ENCODE measurements around the gene SDK1.

SDK1 gene

GRCh38 chr7:3300221-3300650, 816 bp upstream of the SDK1 start:
- H3K9me3 ChIP-seq (ENCODE audit: control insufficient read depth, low read length), result no peaks in the 10 kb centered on the region
- peak overlapping the region; percentile 99 for H3K4me2 ChIP-seq (ENCODE audit: low read length, poor library complexity, severe bottlenecking)
- H2BK120ac ChIP-seq (ENCODE audit: low read depth, low read length), result no peak overlapping the region
- no peak overlapping the region for H3K4ac ChIP-seq (ENCODE audit: low read depth in 1 of 2, low read length in 2 of 2)
- H3K9ac ChIP-seq (ENCODE audit: low read length), result peak overlapping the region; percentile 57
- no peak overlapping the region for H2AK5ac ChIP-seq (ENCODE audit: low read length, severe bottlenecking)
- no peaks in the 10 kb centered on the region for H3K36me3 ChIP-seq (ENCODE audit: control insufficient read depth in 1 of 2, insufficient read depth in 2 of 2, low read depth in 1 of 2, low read length in 2 of 2)
- H2AFZ ChIP-seq (ENCODE audit: low read depth, low read length), result no peak overlapping the region
- no peak overlapping the region for H3K14ac ChIP-seq (ENCODE audit: low read length in 2 of 2)
- H3K18ac ChIP-seq (ENCODE audit: low read depth in 1 of 2, low read length in 2 of 2), result peak overlapping the region in 1 of 2 experiments; percentile 80
- H3K23ac ChIP-seq (ENCODE audit: low read length in 2 of 2), result no peak overlapping the region
- H3K79me1 ChIP-seq (replicated peaks; ENCODE audit: low read length, poor library complexity, severe bottlenecking), result peaks cover 5% of the 10 kb centered on the region
- DNase-seq, result peak; percentile 67
- no peaks in the 10 kb centered on the region for H3K27me3 ChIP-seq (ENCODE audit: control insufficient read depth in 1 of 2, insufficient read depth in 1 of 2, low read length in 2 of 2)
- no peak overlapping the region for H3K27ac ChIP-seq (ENCODE audit: low read length, poor library complexity, severe bottlenecking)
- WGBS, result 5% methylated on average over 20 of the region's 20 CpGs
- H3K4me3 ChIP-seq (ENCODE audit: insufficient read depth in 1 of 2, low read depth in 1 of 2, low read length in 2 of 2), result peak overlapping the region; percentile 70 to 79
- H3K4me1 ChIP-seq (ENCODE audit: control insufficient read depth, insufficient read depth, low read depth, low read length), result peaks cover 8% of the 10 kb centered on the region
- no peak overlapping the region for H2BK12ac ChIP-seq (ENCODE audit: low read length in 2 of 2)
- H4K91ac ChIP-seq (ENCODE audit: low read length), result no peak overlapping the region
- no peak overlapping the region for H4K8ac ChIP-seq (ENCODE audit: low read length)
- peak overlapping the region; percentile 57 for H2BK15ac ChIP-seq (ENCODE audit: low read depth, poor library complexity, severe bottlenecking)
- H2BK5ac ChIP-seq (ENCODE audit: low read depth, low read length, poor library complexity, severe bottlenecking), result no peak overlapping the region

GRCh38 chr7:3301449-3301731, 338 bp downstream of the SDK1 start:
- 2% methylated on average over 5 of the region's 56 CpGs for WGBS
- Histone ChIP-seq H3K9ac (ENCODE audit: low read length) (no peak overlapping the region), H4K8ac (ENCODE audit: low read length) (no peak overlapping the region), H3K4me1 (ENCODE audit: control insufficient read depth, insufficient read depth, low read depth, low read length) (peaks cover 8% of the 10 kb centered on the region), H3K23ac (ENCODE audit: low read length in 2 of 2) (peak overlapping the region in 1 of 2 experiments; percentile 69), H3K14ac (ENCODE audit: low read length in 2 of 2) (peak overlapping the region in 1 of 2 experiments; percentile 71), H3K9me3 (ENCODE audit: control insufficient read depth, low read length) (no peaks in the 10 kb centered on the region), H3K4ac (ENCODE audit: low read depth in 1 of 2, low read length in 2 of 2) (peak overlapping the region in 1 of 2 experiments; percentile 51), H3K4me3 (ENCODE audit: insufficient read depth in 1 of 2, low read depth in 1 of 2, low read length in 2 of 2) (peak overlapping the region in 1 of 2 experiments; percentile 75), H2AFZ (ENCODE audit: low read depth, low read length) (peak overlapping the region; percentile 42), H2BK120ac (ENCODE audit: low read depth, low read length) (no peak overlapping the region), H2BK15ac (ENCODE audit: low read depth, poor library complexity, severe bottlenecking) (no peak overlapping the region), H4K91ac (ENCODE audit: low read length) (no peak overlapping the region), H3K79me1 (replicated peaks; ENCODE audit: low read length, poor library complexity, severe bottlenecking) (peaks cover 9% of the 10 kb centered on the region), H3K4me2 (ENCODE audit: low read length, poor library complexity, severe bottlenecking) (peak overlapping the region; percentile 65), H3K18ac (ENCODE audit: low read depth in 1 of 2, low read length in 2 of 2) (peak overlapping the region; percentile 15 to 24), H2BK12ac (ENCODE audit: low read length in 2 of 2) (peak overlapping the region in 1 of 2 experiments; percentile 52), H3K36me3 (ENCODE audit: control insufficient read depth in 1 of 2, insufficient read depth in 2 of 2, low read depth in 1 of 2, low read length in 2 of 2) (no peaks in the 10 kb centered on the region), H3K27ac (ENCODE audit: low read length, poor library complexity, severe bottlenecking) (no peak overlapping the region), H2AK5ac (ENCODE audit: low read length, severe bottlenecking) (no peak overlapping the region), H3K27me3 (ENCODE audit: control insufficient read depth in 1 of 2, insufficient read depth in 1 of 2, low read length in 2 of 2) (no peaks in the 10 kb centered on the region), H2BK5ac (ENCODE audit: low read depth, low read length, poor library complexity, severe bottlenecking) (no peak overlapping the region)
- DNase-seq, result no peak

GRCh38 chr7:3301831-3302618, 973 bp downstream of the SDK1 start:
- peak overlapping the region; percentile 99 for H3K4me2 ChIP-seq (ENCODE audit: low read length, poor library complexity, severe bottlenecking)
- no peak overlapping the region for H2BK15ac ChIP-seq (ENCODE audit: low read depth, poor library complexity, severe bottlenecking)

GRCh38 chr7:3302681-3303320, 1.7 kb downstream of the SDK1 start:
- H2BK12ac ChIP-seq (ENCODE audit: low read length in 2 of 2), result no peak overlapping the region
- H3K4me1 ChIP-seq (ENCODE audit: control insufficient read depth, insufficient read depth, low read depth, low read length), result peaks cover 8% of the 10 kb centered on the region
- no peak overlapping the region for H2BK5ac ChIP-seq (ENCODE audit: low read depth, low read length, poor library complexity, severe bottlenecking)
- no peak for DNase-seq
- no peak overlapping the region for H3K27ac ChIP-seq (ENCODE audit: low read length, poor library complexity, severe bottlenecking)
- 74% methylated on average over 7 of the region's 7 CpGs for WGBS
- no peak overlapping the region for H2BK15ac ChIP-seq (ENCODE audit: low read depth, poor library complexity, severe bottlenecking)
- no peak overlapping the region for H4K8ac ChIP-seq (ENCODE audit: low read length)
- no peaks in the 10 kb centered on the region for H3K27me3 ChIP-seq (ENCODE audit: control insufficient read depth in 1 of 2, insufficient read depth in 1 of 2, low read length in 2 of 2)
- H3K4me2 ChIP-seq (ENCODE audit: low read length, poor library complexity, severe bottlenecking), result peak overlapping the region; percentile 99
- H4K91ac ChIP-seq (ENCODE audit: low read length), result no peak overlapping the region
- H2AK5ac ChIP-seq (ENCODE audit: low read length, severe bottlenecking), result no peak overlapping the region
- no peak overlapping the region for H2BK120ac ChIP-seq (ENCODE audit: low read depth, low read length)
- peak overlapping the region; percentile 82 for H3K9ac ChIP-seq (ENCODE audit: low read length)
- H3K9me3 ChIP-seq (ENCODE audit: control insufficient read depth, low read length), result no peaks in the 10 kb centered on the region
- no peak overlapping the region for H3K18ac ChIP-seq (ENCODE audit: low read depth in 1 of 2, low read length in 2 of 2)
- H3K36me3 ChIP-seq (ENCODE audit: control insufficient read depth in 1 of 2, insufficient read depth in 2 of 2, low read depth in 1 of 2, low read length in 2 of 2), result no peaks in the 10 kb centered on the region
- no peak overlapping the region for H3K14ac ChIP-seq (ENCODE audit: low read length in 2 of 2)
- H3K23ac ChIP-seq (ENCODE audit: low read length in 2 of 2), result no peak overlapping the region
- H3K4me3 ChIP-seq (ENCODE audit: insufficient read depth in 1 of 2, low read depth in 1 of 2, low read length in 2 of 2), result peak overlapping the region in 1 of 2 experiments; percentile 89
- no peak overlapping the region for H2AFZ ChIP-seq (ENCODE audit: low read depth, low read length)
- H3K79me1 ChIP-seq (replicated peaks; ENCODE audit: low read length, poor library complexity, severe bottlenecking), result peaks cover 11% of the 10 kb centered on the region
- H3K4ac ChIP-seq (ENCODE audit: low read depth in 1 of 2, low read length in 2 of 2), result no peak overlapping the region

More at GRCh38 chr7:3301831-3302618, 973 bp downstream of the SDK1 start:
- Histone ChIP-seq H3K4me3 (ENCODE audit: insufficient read depth in 1 of 2, low read depth in 1 of 2, low read length in 2 of 2) (peak overlapping the region; percentile 75 to 89), H3K27me3 (ENCODE audit: control insufficient read depth in 1 of 2, insufficient read depth in 1 of 2, low read length in 2 of 2) (no peaks in the 10 kb centered on the region), H2AK5ac (ENCODE audit: low read length, severe bottlenecking) (no peak overlapping the region), H3K36me3 (ENCODE audit: control insufficient read depth in 1 of 2, insufficient read depth in 2 of 2, low read depth in 1 of 2, low read length in 2 of 2) (no peaks in the 10 kb centered on the region), H3K9me3 (ENCODE audit: control insufficient read depth, low read length) (no peaks in the 10 kb centered on the region), H2BK120ac (ENCODE audit: low read depth, low read length) (no peak overlapping the region), H3K4me1 (ENCODE audit: control insufficient read depth, insufficient read depth, low read depth, low read length) (peaks cover 8% of the 10 kb centered on the region), H3K27ac (ENCODE audit: low read length, poor library complexity, severe bottlenecking) (no peak overlapping the region), H4K8ac (ENCODE audit: low read length) (no peak overlapping the region), H2BK12ac (ENCODE audit: low read length in 2 of 2) (no peak overlapping the region), H2AFZ (ENCODE audit: low read depth, low read length) (peak overlapping the region; percentile 53), H3K79me1 (replicated peaks; ENCODE audit: low read length, poor library complexity, severe bottlenecking) (peaks cover 10% of the 10 kb centered on the region), H3K14ac (ENCODE audit: low read length in 2 of 2) (no peak overlapping the region), H2BK5ac (ENCODE audit: low read depth, low read length, poor library complexity, severe bottlenecking) (no peak overlapping the region), H3K18ac (ENCODE audit: low read depth in 1 of 2, low read length in 2 of 2) (peak overlapping the region in 1 of 2 experiments; percentile 14), H3K23ac (ENCODE audit: low read length in 2 of 2) (no peak overlapping the region), H4K91ac (ENCODE audit: low read length) (no peak overlapping the region), H3K4ac (ENCODE audit: low read depth in 1 of 2, low read length in 2 of 2) (peak overlapping the region in 1 of 2 experiments; percentile 26), H3K9ac (ENCODE audit: low read length) (peak overlapping the region; percentile 82)
- DNase-seq, result peak; percentile 71
- WGBS, result under 1% methylated on average over 38 of the region's 45 CpGs

All from mesenchymal stem cell (in vitro differentiated cells and primary cell).